NCI-H1417 (cell line): ENCODE measurements around the gene PCSK6.

Source experiments
- DNase-seq, 3 experiments: peaks; one replicate each; lab custom pipeline; 2025; lab: John Stamatoyannopoulos, UW

PCSK6 gene

DNA sequence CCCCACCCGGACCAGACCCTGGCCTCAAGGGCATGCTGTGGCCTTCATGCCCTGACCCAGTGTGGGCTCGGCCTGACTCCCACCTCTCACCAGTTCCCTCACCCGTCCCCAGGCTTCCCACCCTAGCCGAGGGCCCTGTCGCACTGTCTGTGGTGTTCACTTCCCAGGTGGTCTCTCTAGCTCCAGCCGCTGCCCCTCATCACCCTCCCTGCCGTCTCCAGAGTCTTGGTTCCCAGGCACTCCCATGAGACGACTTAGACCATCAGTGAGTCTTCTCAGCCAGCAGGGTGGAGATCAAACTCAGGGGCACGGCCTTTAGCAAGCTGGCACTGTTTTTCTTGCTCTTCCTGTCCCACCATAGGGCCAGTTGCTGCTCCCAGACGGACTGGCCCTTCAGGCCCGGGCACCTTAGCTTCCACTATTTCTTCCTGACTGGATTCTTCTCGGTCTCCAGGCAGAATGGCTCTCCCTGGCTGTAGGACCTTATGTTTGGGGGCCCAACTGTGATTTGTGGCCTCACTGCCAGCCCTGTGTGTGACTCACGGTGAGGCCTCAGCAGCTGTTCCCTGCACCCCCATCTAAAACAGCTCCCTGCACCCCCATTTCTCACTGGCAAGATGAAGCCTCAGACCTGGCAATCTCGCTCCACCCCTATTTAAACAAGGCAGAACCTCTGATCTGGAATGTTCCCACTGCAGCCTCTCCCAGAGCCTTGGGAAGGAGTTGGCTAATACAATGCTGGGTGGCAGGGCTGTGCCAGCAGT lies 9.4 kb upstream of the PCSK6 start:
- DNase-seq, result no peak

DNA sequence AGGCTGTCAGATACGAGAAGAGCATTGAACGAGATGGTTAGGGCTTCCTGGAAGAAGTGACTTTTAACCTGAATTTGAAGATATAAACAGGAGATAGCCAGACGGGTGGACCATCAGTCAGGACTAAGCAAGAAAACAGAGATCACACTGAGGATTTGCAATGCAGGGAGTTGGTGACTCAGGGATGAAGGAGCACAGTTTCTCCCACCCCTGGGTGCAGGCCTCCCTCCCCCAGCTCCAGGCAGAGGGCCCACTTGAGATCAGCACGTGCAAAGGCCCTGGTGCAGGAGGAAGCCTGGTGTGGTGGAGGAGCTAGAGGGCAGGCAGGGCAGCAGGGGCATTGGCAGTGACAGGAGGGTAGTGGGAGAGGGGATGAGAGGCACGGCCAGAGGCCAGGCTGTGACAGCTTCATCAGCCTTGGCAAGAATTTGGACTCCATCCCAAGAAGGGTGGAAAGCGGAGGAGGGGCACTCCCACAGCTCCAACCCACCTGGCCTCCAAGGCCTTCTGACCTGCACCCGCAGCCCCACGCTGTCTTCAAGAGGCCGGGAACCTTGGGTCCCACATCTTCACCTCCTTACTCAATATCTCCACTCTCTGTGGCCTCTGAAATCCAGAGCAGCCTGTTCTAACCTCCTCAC lies 8.7 kb upstream of the PCSK6 start:
- no peak for DNase-seq

DNA sequence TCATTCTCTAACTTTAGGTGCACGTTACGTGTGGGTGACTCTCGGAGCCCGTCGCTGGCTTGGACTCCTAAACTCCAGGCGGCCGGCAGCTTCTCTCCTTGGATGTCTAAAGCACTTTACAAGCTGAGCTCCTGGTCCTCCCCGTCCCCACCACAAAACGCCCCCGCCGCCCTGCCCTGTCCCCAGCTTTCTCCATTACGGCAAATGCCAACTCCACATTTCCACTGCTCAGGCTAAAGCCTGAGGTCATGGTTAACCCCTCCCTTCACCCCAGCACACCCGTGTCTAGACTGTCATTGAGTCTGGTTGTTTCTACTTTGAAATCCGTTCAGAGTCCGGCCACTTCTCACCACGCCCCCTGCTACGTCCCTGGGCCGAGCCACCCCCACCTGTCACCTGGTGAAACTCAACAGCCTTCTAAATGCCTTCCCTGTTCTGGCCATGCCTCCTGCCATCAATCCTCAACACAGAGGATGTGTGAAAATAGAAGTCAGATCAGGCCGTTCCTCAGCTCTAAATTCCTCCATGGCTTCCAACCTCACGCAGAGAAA lies 8.1 kb upstream of the PCSK6 start:
- no peak for DNase-seq

DNA sequence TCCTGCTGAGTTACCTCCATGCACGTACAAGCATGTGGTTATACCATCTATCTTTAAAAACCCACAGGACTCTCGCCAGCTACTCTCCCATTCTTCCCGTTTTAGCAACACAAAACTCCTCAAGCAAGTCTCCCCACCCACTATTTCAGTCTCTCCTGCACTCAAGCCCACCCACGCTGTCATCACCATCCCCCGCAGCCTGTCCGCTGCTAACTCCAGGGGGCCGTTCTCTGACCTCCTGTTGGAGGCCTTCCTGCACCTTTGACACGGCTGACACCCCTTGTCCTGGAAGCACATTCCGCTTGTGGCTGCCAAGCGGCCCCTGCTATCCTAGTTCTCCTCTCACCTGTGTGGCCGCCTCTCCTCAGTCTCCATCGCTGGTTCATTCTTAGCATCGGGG lies 7.5 kb upstream of the PCSK6 start:
- no peak for DNase-seq

DNA sequence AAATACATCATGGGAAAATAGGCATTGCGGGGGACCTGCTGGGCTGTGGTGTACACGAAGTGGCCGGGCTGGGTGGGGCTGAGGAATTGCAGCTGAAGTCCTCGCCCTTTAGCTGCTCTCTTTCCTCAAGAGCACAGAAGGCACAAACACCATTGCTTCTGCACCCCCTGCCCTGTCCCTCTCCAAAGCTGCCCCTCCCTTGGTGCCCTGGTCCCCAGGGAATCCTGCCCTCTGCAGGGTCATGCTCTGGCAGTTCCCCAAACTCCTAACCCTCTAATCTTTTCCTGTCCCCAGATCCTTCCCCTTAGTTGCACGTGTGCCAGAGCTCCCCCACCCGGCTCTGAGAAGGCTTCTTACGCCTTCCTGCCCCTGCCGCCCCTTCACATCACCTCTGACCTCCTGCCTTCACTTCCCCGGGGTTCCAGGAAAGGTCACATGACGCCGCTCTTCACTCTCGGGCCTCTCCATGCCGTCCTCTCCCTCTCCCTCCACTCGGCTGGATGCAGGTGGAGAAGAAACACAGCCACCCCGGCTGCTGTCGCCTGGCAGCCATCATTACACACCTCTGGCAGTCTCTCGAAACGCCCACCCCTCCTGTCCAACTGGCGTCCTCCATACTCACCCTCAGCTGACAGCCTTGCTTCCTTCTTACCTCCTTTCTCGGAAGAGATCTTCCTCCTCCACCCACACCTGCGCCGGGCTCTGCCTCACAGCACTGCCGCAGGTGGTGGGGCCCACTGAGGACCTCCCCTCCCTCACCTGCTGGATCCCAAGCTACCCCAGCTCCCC lies 6.9 kb upstream of the PCSK6 start:
- no peak for DNase-seq

DNA sequence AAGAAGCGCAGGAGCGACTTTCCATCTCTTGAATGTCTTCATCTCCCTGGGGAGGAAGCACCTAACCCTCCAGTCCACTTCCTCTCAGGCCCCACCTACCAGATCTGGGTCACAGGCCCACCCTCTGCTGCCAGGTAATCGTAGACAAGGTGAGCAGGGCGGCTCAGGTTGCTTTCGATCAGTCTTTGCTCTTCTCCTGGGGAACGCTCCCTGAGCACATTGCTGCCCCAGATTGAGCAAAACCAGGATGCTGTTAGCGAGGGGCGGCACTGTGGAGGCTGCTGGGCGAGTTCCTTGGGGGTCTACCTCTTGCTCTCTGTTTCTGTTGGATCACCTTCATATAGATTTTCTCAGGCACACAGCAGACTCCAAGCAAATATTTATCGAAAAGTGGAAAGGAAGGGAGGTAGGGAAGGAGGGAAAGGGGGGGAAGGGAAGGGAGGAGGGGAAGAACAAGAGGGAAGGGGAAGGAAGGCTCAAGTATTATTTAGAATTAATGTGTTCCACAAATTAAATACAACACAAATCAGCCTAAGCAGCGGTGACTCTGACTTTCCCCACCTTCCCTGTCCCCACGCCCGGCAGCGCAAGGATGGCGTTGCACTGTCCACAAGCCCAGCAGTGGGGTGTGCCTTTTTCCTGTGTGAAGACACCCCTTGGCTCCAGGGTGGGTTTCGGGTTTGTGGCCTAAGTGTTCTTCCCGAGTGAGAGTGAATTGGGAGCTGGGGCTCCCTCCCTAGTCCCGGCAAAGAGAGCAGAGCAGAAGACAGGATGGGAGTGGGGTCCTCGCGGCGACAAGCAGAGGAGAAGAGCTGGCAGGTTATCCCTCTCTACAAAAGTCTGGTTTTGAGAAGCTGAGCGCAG lies 6.1 kb upstream of the PCSK6 start:
- no peak for DNase-seq

DNA sequence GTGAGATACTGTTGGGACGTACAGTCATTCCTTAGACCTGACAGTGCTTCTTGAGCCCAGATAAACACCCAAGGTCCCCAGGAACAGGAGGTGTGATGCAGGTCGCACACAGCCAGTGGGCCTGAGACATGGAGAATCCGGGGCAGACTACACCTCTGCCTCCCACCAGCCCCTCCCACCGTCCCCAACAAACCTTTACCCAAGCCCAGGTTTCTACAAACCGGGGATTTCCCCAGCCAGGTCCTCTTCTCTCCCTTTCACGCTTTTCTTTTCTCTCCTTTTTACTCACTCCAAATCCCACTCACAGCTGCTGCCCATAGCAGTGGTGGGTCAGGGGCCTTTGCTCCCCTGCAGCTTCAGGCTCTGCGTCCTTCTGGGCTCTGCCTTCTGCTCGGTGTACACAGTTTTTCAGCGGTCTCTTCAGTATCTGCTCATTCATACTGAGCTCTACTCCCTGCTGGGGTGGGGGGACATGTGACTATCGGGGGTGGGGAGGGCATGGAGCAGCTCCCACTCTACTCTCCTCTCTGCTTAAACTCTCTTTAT lies 4.8 kb upstream of the PCSK6 start:
- no peak for DNase-seq

DNA sequence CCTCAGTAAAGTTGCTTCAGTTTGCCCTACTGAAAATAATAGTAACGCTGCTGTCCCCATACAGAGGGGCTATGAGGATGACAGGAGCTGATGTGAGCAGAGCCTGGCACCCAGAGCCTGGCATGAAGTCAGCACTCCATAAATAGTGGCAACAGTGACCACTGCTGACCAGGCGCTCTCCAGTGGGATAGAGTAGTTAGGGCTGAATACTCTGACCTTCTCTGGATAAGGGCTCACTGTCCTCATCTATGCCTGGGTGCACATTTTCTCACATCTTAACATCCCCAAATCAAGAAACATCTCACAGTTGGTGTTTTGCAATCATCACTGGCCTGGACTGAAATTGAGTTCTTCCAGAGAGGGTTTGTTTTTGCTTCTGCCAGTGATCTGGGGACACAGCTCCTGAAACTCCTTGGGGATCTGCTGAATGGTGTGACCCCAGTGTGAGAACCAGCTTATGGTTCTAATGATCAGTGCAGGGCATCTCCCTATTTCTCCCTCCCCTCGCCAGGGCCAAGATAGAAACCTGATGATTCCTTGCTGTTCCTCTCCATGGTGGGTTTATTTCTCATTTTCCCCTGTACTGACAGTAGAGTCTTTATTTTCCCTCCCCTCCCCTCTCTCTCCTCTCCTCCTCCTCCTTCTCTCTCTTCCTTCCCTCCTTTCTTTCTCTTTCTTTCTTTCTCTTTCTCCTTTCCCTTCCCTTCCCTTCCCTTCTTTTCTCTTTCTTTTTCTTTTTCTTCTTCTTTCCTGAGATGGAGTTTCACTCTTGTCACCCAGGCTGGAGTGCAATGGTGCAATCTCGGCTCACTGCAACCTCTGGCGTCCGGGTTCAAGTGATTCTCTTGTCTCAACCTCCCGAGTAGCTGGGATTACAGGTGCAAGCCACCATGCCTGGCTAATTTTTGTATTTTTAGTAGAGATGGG lies 3.5 kb upstream of the PCSK6 start:
- DNase-seq, result no peak

DNA sequence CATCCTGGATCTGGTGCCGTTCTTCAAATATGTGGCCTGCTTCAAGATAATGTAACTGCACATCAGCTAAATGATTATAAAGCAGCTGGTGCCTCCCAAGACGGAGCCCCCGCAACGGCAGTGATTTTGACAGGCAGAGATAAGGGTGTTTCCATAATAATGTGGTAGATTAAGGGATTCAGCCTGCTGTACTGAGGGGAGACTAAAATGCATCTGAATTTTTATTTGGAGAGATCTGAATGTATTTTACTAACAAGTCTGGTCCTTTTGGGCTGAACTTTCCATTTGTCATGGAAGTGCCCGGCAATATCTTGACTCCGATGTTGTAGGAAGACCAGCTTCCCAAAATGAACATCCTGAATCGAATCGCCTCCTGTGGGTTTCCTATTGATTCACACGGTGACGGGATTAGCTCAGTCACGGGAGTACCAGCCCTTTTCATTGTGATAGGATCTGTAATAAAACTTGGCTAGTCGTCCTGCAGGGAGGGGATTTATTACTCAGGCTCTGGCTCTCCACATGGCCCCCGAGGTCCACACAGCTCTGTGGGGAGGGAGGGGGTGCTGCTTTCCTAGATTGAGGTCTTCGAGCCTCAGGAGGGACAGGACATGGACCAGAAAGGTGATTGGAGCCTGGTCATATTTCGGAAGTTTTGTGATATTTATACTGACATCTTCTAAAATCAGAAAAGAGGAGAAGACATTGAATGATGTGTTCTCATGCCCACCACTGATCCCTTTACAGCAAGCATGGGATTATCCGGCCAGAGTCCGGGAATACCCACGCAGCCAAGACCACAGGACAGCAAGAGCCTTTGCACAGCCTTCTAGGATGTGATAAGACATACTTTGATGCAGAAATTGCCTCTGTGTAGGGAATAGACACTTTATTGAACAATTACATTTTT lies 2.5 kb upstream of the PCSK6 start:
- DNase-seq, result no peak

DNA sequence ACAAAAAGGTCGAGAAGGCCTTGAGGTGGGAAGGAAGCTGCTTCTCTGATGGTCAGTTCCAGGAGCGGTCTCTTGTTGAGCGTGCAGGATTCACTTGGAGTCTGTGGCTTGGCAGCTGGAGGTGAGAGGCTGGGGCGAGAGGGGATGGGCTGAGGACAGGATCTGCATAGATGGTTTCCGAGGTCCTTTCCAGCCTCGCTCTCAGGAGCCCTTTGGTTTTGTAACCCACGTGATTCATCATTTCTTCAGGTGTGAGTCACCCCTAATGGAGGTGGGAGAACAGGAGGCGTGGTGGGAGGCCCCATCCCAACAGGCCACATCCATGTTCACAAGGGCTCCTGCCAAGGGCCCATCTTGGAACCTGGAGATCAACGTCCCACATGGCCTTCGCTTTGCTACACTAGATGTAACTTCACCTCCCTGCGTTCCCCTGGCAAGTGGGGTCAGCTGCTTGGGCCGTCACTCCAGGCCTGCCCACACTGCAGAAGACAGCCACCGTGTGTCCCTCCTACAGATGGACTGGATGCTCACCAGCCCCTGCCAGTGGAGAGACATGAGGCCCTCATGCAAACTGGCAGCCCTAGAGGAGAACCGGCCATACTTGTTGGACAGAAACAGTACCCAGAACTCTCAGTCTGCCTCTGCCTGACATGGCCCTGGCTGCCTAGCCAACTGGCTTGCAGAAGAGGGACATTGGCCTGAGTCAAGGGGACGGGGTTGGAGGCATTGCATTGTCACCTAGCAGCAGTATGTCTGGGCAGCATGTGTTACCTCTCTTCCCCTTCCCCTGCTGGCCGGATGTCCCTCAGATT lies 1.6 kb upstream of the PCSK6 start:
- DNase-seq, result no peak

DNA sequence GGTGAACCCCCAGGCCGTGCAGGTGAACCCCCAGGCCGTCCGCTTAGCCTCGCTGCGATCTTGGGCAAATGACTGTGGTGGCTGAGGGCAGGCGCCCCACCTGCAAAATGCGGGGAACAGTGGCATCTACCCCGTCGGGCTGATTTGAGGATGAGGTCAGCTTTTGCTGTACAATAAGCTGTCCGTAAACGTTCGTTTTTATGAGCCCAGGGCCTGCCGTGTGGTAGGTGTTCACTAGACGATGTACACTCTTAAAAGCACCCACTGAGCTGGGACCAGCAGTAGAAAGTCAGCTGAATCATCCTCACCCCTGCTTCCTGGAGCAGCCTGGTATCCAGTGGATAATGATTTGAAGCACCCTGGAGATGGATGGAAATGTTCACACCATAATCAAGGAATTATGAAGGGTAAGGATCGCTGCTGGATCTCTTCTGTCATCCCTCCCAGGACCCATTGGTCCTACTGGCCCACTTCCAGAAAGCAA lies 943 bp upstream of the PCSK6 start:
- no peak for DNase-seq

DNA sequence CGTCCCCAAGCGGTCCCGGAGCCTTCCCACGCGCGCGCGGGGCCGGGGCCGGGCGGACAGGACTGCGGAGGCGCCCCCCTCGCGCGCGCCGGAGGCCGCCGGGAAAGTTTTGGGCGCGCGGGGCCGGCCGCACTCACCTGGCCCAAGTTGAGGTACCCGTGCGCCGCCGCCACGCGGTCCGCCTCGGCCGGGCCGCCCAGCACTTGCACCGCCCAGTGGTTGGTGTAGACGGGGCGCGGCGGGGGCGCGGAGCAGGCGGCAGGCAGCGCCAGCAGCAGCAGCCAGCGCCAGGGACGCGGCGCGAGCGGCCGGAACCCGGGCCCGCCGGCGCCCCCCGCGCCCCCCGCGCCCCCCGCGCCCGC lies 289 bp downstream of the PCSK6 start:
- peak; percentile 32 to 48 (median 32) for DNase-seq

DNA sequence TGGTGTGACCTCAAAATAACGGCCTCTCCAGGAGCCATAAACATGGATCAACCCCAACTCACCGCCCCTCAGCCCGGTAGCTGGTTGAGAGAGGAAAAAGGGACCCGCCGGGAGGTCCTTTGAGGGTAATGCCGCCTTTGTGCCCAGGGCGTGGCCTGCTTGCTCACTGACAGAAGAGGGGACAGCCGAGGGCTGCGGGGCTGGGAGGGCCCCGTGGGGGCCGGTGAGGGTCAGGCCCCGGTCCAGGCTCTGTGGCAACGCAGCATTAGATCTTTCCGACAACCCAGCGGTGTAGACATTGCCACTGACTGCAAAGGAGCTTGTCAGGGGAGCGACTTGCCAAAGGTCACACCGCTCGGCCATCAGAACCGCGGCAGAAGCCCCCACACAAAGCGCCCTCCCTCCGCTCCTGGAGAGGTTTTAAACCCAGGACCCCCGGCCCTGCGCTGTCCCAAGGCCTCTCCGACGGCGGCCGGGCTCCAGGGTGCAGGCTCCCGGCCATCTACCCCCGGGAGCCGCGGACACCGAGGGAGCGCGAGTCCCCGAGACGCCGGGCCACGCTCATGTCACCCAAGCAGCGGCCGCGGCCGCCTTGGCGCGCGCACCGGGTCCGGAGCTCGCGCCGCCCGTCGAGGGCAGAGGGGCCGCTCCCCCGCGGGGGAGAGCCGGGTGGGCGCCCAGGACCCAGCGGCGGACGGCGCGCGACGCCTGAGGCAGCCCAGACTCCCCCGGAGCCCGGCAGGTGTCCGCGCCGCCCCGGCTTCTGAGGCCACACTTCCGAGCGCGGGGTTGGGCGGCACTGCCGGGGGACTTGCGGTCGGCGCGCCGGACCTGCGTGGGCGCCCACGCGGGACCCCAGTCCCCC lies 975 bp downstream of the PCSK6 start:
- DNase-seq, result peak in 1 of 3 experiments; percentile 14

DNA sequence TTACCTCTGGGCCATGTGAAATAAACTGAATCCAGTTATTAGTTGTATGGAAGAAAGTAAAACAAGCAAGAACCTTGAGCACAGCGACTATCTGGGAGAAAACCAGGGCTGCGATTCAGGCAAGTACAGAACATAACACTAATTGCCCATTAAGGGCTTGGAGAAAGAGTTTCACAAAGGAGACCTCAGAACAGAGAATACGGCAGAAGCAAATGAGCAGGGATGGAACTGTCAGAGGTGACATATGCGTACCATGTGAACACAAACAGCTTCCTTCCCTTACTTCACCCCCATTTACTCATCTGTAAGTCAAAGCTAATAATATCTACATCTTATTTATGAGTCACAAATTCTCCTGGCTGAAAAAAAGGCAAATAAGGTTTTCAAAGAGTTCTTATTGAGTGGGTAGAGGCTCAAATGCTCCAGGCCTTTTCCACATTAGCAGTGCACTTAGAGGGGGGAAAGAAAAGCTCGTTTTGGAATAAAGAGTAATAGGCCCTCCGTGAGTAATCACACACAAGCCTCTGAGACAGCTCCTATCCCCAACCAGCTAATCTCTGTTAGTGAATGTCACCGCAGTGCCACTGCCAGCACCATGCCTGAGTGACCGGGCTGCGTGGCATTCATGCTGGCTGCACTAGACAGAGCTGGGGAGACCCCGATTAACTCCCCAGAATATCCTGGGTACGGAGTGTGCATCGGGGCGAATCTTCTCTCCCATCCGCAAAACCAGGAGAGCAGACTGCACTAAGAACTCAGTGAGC lies 2.6 kb downstream of the PCSK6 start:
- no peak for DNase-seq

DNA sequence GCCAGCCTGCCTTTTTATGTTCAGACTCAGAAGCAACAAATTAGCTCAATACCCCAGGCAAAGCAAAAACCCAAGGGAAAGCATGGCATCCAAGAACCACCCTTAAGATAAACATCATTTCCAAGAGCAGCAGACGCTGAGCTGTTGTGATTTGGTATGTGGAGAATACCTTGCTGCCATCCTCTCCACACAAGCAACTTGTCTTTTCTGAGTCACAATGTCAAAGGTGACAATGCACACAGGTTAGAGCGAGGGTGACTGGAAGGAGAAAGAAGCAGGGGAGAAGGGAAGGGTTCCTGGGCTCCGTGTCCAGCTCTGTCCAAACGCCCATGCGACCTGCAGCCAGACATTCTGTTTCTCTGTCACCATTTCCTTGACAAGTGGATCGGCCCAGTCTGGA lies 6.0 kb downstream of the PCSK6 start:
- DNase-seq, result no peak

DNA sequence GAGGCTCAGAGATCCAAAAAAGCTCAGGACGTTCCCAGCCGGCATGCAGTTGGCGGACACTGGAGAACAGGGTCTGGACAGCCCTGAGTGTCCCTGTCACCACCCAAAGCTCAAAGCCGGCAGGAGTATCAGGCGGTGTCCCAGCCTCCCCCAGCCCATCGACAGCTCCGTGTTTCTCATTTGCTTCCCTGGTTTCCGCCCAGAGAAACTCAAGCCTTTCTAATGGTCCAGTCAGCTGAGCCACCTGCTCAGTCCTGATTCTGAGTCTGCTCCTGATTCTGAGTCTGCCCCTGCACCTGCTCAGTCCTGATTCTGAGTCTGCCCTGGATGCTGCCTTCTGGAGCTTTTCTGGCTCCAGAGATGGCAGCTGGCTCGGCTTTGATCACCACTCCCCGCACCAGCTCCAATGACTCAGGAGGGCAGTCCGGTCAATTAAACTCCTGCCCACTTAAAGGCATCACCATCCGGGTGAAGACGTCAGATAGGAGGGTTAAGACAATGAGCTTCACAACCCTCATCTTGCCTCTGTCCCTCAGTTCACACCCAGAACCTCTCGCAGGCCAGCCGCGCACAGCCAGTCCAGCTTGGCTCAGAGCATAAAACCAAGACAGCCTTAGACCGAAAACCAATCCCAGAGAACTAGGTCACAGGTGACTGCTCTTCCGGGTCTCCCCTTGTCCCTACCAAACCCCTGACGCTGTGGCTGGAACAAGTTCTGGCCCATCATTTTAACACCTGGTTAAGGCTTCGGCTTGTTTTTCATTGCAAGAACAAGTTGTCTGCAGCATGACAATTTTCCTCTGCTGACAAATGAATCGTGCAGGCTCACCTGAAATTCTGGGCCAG lies 6.8 kb downstream of the PCSK6 start:
- peak in 1 of 3 experiments; percentile 14 for DNase-seq
